NOMO-1 treated with DMSO at 0.1 percent for 48 hours (cell line): ENCODE results near the gene IL6R.
"Not testable (repeated sequence)": the region's sequence is repeated elsewhere in the genome, so short reads cannot be mapped to it uniquely, and the experiment has no call there.

Source experiments
- DNase-seq: peaks from one replicate; lab custom pipeline; 2025; ENCODE audit not compliant: unreplicated experiment; lab: John Stamatoyannopoulos, UW

The IL6R gene

GRCh38 chr1:154404984-154405746 is at the start of gene IL6R:
Gene IL6R, plus strand, starts transcription at chr1:154405343. Its CDS starts 287 bp downstream, at chr1:154405630.
- peak; percentile 87 for DNase-seq

- DNase-seq: no peak
These were observed 46.6 kb upstream of the IL6R start for GRCh38 chr1:154358519-154358918.

- DNase-seq: no peak
These were observed 44.9 kb upstream of the IL6R start for GRCh38 chr1:154360288-154360687.

GRCh38 chr1:154360881-154361280 is 44.3 kb upstream of the IL6R start:
- DNase-seq: not testable (repeated sequence)

GRCh38 chr1:154361357-154361756 is 43.8 kb upstream of the IL6R start:
- no peak for DNase-seq

GRCh38 chr1:154371436-154371835 is 33.7 kb upstream of the IL6R start:
- DNase-seq: no peak

GRCh38 chr1:154373777-154374357 is 31.3 kb upstream of the IL6R start:
- DNase-seq: not testable (repeated sequence)

- no peak for DNase-seq
These were observed 25.8 kb upstream of the IL6R start for GRCh38 chr1:154379301-154379700.

- DNase-seq: no peak
These were observed 20.3 kb upstream of the IL6R start for GRCh38 chr1:154384650-154385489.

GRCh38 chr1:154386643-154387352 is 18.3 kb upstream of the IL6R start:
- DNase-seq: peak; percentile 50

GRCh38 chr1:154391086-154391770 is 13.9 kb upstream of the IL6R start:
- DNase-seq: no peak

GRCh38 chr1:154398141-154398540 is 7.0 kb upstream of the IL6R start:
- DNase-seq: peak; percentile 42

- no peak for DNase-seq
These were observed 6.5 kb upstream of the IL6R start for GRCh38 chr1:154398678-154399077.

GRCh38 chr1:154400381-154400801 is 4.8 kb upstream of the IL6R start:
- DNase-seq: peak; percentile 91

- DNase-seq: no peak
These were observed 2.7 kb upstream of the IL6R start for GRCh38 chr1:154402409-154402921.

- peak; percentile 68 for DNase-seq
These were observed 1.7 kb upstream of the IL6R start for GRCh38 chr1:154403261-154403943.

- no peak for DNase-seq
These were observed 1.2 kb upstream of the IL6R start for GRCh38 chr1:154403983-154404382.

- DNase-seq: peak; percentile 44
These were observed 622 bp upstream of the IL6R start for GRCh38 chr1:154404511-154404931.

GRCh38 chr1:154405747-154406571 is 816 bp downstream of the IL6R start:
- DNase-seq: peak; percentile 50
